Glutamatergic neuron (in vitro differentiated cells): Measurements from ENCODE around the gene PKP4. TPM values are rescaled to one million over a fixed set of nuclear protein-coding genes. Genes with fewer than 3 reads are reported as not detected.
A peak's percentile ranks its signal among the peaks of the same experiment; 100 is the strongest.

ENCODE experiments used
- DNase-seq: peaks from one replicate; pipeline ENCODE4 v3.0.0; 2022
- H3K27ac Mint-ChIP-seq: one replicate; pipeline ENCODE4 v1.8.0; 2020; ENCODE audit warnings: mild to moderate bottlenecking, mixed read lengths, inconsistent platforms; ENCODE audit not compliant: unreplicated experiment
- H3K27me3 Mint-ChIP-seq: one replicate; pipeline ENCODE4 v1.8.0; 2020; ENCODE audit warnings: mild to moderate bottlenecking, moderate library complexity, mixed read lengths, inconsistent platforms; ENCODE audit not compliant: unreplicated experiment
- H3K36me3 Mint-ChIP-seq: one replicate; pipeline ENCODE4 v1.8.0; 2020; ENCODE audit warnings: mild to moderate bottlenecking, mixed read lengths, inconsistent platforms; ENCODE audit not compliant: unreplicated experiment
- H3K4me1 Mint-ChIP-seq: one replicate; pipeline ENCODE4 v1.8.0; 2020; ENCODE audit warnings: mild to moderate bottlenecking, low read depth, mixed read lengths, inconsistent platforms; ENCODE audit not compliant: unreplicated experiment
- H3K4me3 Mint-ChIP-seq: one replicate; pipeline ENCODE4 v1.8.0; 2020; ENCODE audit warnings: mild to moderate bottlenecking, mixed read lengths, inconsistent platforms; ENCODE audit not compliant: unreplicated experiment
- H3K9me3 Mint-ChIP-seq: one replicate; pipeline ENCODE4 v1.8.0; 2020; ENCODE audit warnings: mild to moderate bottlenecking, moderate library complexity, mixed read lengths, inconsistent platforms; ENCODE audit not compliant: unreplicated experiment
- CTCF ChIP-seq: fragments of 200-600 bp; sonication (generic); IDR thresholded peaks from one replicate; pipeline ENCODE4 v1.5.0; 2021; ENCODE audit not compliant: partially characterized antibody, unreplicated experiment
- total RNA-seq: library from RNA; stranded (reverse); fragmentation: NEBNext Ultra II Directional; extraction: Animal tissue kit (Norgen Biotek cat#: 25700); gene quantifications from one replicate; pipeline ENCODE4 v1.2.1, GENCODE V29; 2021; ENCODE audit not compliant: unreplicated experiment

The PKP4 gene
- total RNA-seq, 1 donor from 2014 or later: 25.0 TPM

- Mint-ChIP-seq H3K4me1 (peaks cover 30% of the 10 kb centered on the region), H3K36me3 (peaks cover 3% of the 10 kb centered on the region), H3K4me3 (no peak overlapping the region), H3K27me3 (peaks cover 3% of the 10 kb centered on the region), H3K9me3 (peaks cover 5% of the 10 kb centered on the region), H3K27ac (peak overlapping the region; percentile 72)
- DNase-seq: no peak
- TF ChIP-seq CTCF: no peak
These were observed 194.8 kb downstream of the PKP4 start for GRCh38 chr2:158651358-158652057.

GRCh38 chr2:158655628-158656027, 198.9 kb downstream of the PKP4 start:
- peaks cover 21% of the 10 kb centered on the region for H3K4me1 Mint-ChIP-seq
- DNase-seq: no peak
- H3K9me3 Mint-ChIP-seq: peaks cover 3% of the 10 kb centered on the region
- H3K27me3 Mint-ChIP-seq: peaks cover 2% of the 10 kb centered on the region
- H3K27ac Mint-ChIP-seq: no peak overlapping the region
- H3K36me3 Mint-ChIP-seq: peaks cover 4% of the 10 kb centered on the region
- TF ChIP-seq CTCF: no peak
- no peak overlapping the region for H3K4me3 Mint-ChIP-seq

- TF ChIP-seq CTCF: no peak
- no peak overlapping the region for H3K27ac Mint-ChIP-seq
- no peak overlapping the region for H3K4me3 Mint-ChIP-seq
- peaks cover 17% of the 10 kb centered on the region for H3K4me1 Mint-ChIP-seq
- no peak for DNase-seq
- peaks cover 2% of the 10 kb centered on the region for H3K27me3 Mint-ChIP-seq
- H3K9me3 Mint-ChIP-seq: peaks cover 3% of the 10 kb centered on the region
- peaks cover 4% of the 10 kb centered on the region for H3K36me3 Mint-ChIP-seq
These were observed 199.9 kb downstream of the PKP4 start for GRCh38 chr2:158656492-158657229.

GRCh38 chr2:158658396-158658795, 201.6 kb downstream of the PKP4 start:
- H3K36me3 Mint-ChIP-seq: peaks cover 4% of the 10 kb centered on the region
- no peak for DNase-seq
- no peak overlapping the region for H3K27ac Mint-ChIP-seq
- H3K9me3 Mint-ChIP-seq: peaks cover 3% of the 10 kb centered on the region
- no peaks in the 10 kb centered on the region for H3K27me3 Mint-ChIP-seq
- TF ChIP-seq CTCF: no peak
- H3K4me1 Mint-ChIP-seq: peaks cover 10% of the 10 kb centered on the region
- no peak overlapping the region for H3K4me3 Mint-ChIP-seq

GRCh38 chr2:158659483-158659882, 202.7 kb downstream of the PKP4 start:
- H3K36me3 Mint-ChIP-seq: peaks cover 4% of the 10 kb centered on the region
- peaks cover 3% of the 10 kb centered on the region for H3K9me3 Mint-ChIP-seq
- no peak for DNase-seq
- H3K4me3 Mint-ChIP-seq: no peak overlapping the region
- H3K27ac Mint-ChIP-seq: no peak overlapping the region
- H3K27me3 Mint-ChIP-seq: no peaks in the 10 kb centered on the region
- TF ChIP-seq CTCF: no peak
- H3K4me1 Mint-ChIP-seq: peaks cover 6% of the 10 kb centered on the region
